ENCODE measurements around the gene MINDY4B. TPM values are rescaled to one million over a fixed set of nuclear protein-coding genes. Genes with fewer than 3 reads are reported as not detected.

The MINDY4B gene
- total and polyA plus RNA-seq, 2 of the 4 experiments (the other 2 are of a cell fraction), result not detected

DNA sequence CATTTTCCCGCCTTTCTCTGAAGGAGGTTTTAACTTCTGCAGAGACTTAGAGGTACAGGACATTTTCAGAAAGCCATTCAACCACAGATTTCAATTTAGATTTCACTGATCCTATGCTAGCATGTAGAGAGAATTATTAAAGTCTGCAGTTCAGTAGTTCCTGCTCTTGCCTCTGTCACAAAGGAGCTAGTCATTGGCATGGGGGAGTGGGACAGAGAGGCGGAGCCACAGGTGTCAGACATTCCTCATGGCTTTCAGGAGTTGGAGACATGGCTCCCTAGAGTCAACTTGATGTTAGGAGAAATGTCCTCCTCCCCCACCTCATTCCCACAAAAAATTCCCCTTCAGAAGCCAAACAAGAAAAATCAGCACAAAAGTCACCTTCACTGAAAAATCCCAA, 76.2 kb downstream of the MINDY4B start:
- ATAC-seq (ENCODE audit: low read depth) (no peak), DNase-seq (no peak)
- Histone ChIP-seq H3K36me3 (ENCODE audit: control insufficient read depth, insufficient read depth, low read length) (no peaks in the 10 kb centered on the region), H2AK9ac (replicated peaks; ENCODE audit: low read depth, low read length, poor library complexity) (no peak overlapping the region), H3K56ac (ENCODE audit: extremely low read depth, insufficient read depth, low read length) (no peak overlapping the region), H4K91ac (ENCODE audit: insufficient read depth, low read depth, low read length) (no peak overlapping the region), H3K4me1 (ENCODE audit: control insufficient read depth, insufficient read depth, low read length) (no peaks in the 10 kb centered on the region), H3K4ac (ENCODE audit: low read depth, low read length) (no peak overlapping the region), H3K27ac (ENCODE audit: insufficient read depth, low read length) (no peak overlapping the region), H3K18ac (ENCODE audit: low read depth, low read length) (no peak overlapping the region), H3K9ac (ENCODE audit: low read depth, low read length) (no peak overlapping the region), H2AFZ (replicated peaks; ENCODE audit: low read length, poor library complexity) (no peak overlapping the region), H2AK5ac (ENCODE audit: low read depth, low read length) (no peak overlapping the region), H3K9me1 (ENCODE audit: insufficient read depth, low read length) (no peaks in the 10 kb centered on the region), H4K5ac (ENCODE audit: low read depth, low read length) (no peak overlapping the region), H2BK5ac (ENCODE audit: low read depth, low read length, poor library complexity, severe bottlenecking) (no peak overlapping the region), H2BK120ac (ENCODE audit: low read depth, low read length) (no peak overlapping the region), H3K27me3 (ENCODE audit: control insufficient read depth, insufficient read depth, low read length) (peaks cover 18% of the 10 kb centered on the region), H2BK15ac (ENCODE audit: low read depth, low read length) (no peak overlapping the region), H3K9me3 (ENCODE audit: control insufficient read depth, insufficient read depth, low read length) (no peaks in the 10 kb centered on the region), H3K4me3 (ENCODE audit: insufficient read depth, low read depth, low read length) (no peak overlapping the region), H3K23ac (ENCODE audit: low read depth, low read length) (no peak overlapping the region), H4K20me1 (ENCODE audit: insufficient read depth, low read length) (no peaks in the 10 kb centered on the region), H3K79me1 (ENCODE audit: low read depth in 1 of 2, low read length in 2 of 2) (no peaks in the 10 kb centered on the region), H4K8ac (ENCODE audit: low read depth in 2 of 2, low read length in 2 of 2) (no peak overlapping the region), H3K4me2 (ENCODE audit: low read depth, low read length) (no peak overlapping the region), H3K14ac (replicated peaks; ENCODE audit: low read depth, low read length) (no peak overlapping the region), H2BK20ac (ENCODE audit: low read depth, low read length) (no peak overlapping the region)
- dilution Hi-C loops (cut with HindIII; ENCODE audit: low sequenced_read_pairs, unreplicated experiment) (no loop called here), in situ Hi-C loops (cut with MboI; ENCODE audit: low sequenced_read_pairs) (no loop called here), intact Hi-C loops (cut with micrococcal nuclease) (no loop called here)
- no CpG with 5 or more reads among the region's 2 CpGs for WGBS, 2 experiments (ENCODE audit: extremely low coverage in 2 of 2, insufficient read length in 1 of 2)
- TF ChIP-seq FOS (IDR thresholded peaks at IDR 0.05; ENCODE audit: low read depth, low read length), result no peak
- no peak for TF ChIP-seq MAZ (IDR thresholded peaks at IDR 0.05; ENCODE audit: borderline replicate concordance, low read depth, low read length)
- no peak for TF ChIP-seq RCOR1 (IDR thresholded peaks at IDR 0.05; ENCODE audit: insufficient replicate concordance, low read length)
- no peak for TF ChIP-seq NFE2L2 (IDR thresholded peaks at IDR 0.05; ENCODE audit: low read depth, low read length)
- TF ChIP-seq RAD21 (IDR thresholded peaks at IDR 0.05; ENCODE audit: low read length), result no peak
- no peak for TF ChIP-seq POLR2A (IDR thresholded peaks at IDR 0.05; ENCODE audit: low read depth, low read length)
- TF ChIP-seq, protein P1, sequence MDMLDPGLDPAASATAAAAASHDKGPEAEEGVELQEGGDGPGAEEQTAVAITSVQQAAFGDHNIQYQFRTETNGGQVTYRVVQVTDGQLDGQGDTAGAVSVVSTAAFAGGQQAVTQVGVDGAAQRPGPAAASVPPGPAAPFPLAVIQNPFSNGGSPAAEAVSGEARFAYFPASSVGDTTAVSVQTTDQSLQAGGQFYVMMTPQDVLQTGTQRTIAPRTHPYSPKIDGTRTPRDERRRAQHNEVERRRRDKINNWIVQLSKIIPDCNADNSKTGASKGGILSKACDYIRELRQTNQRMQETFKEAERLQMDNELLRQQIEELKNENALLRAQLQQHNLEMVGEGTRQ (IDR thresholded peaks at IDR 0.05; ENCODE audit: low read depth, low read length), result no peak
- no peak for TF ChIP-seq BHLHE40 (IDR thresholded peaks at IDR 0.05; ENCODE audit: low read depth, low read length)
- no peak for TF ChIP-seq SMC3 (IDR thresholded peaks at IDR 0.05; ENCODE audit: low read depth, low read length)
- no peak for TF ChIP-seq MXI1 (IDR thresholded peaks at IDR 0.05; ENCODE audit: borderline replicate concordance, low read depth, low read length)
- no peak for TF ChIP-seq CHD1 (IDR thresholded peaks at IDR 0.05; ENCODE audit: low read depth, low read length)
- TF ChIP-seq CEBPB (IDR thresholded peaks at IDR 0.05; ENCODE audit: low read depth, low read length), result no peak
- TF ChIP-seq, protein P2, sequence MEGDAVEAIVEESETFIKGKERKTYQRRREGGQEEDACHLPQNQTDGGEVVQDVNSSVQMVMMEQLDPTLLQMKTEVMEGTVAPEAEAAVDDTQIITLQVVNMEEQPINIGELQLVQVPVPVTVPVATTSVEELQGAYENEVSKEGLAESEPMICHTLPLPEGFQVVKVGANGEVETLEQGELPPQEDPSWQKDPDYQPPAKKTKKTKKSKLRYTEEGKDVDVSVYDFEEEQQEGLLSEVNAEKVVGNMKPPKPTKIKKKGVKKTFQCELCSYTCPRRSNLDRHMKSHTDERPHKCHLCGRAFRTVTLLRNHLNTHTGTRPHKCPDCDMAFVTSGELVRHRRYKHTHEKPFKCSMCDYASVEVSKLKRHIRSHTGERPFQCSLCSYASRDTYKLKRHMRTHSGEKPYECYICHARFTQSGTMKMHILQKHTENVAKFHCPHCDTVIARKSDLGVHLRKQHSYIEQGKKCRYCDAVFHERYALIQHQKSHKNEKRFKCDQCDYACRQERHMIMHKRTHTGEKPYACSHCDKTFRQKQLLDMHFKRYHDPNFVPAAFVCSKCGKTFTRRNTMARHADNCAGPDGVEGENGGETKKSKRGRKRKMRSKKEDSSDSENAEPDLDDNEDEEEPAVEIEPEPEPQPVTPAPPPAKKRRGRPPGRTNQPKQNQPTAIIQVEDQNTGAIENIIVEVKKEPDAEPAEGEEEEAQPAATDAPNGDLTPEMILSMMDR (conservative IDR thresholded peaks at IDR 0.05; ENCODE audit: low read depth, low read length), result no peak
- no peak for TF ChIP-seq MAFK (IDR thresholded peaks at IDR 0.05; ENCODE audit: low read depth, low read length)
- TF ChIP-seq RFX5 (IDR thresholded peaks at IDR 0.05; ENCODE audit: low read depth, low read length), result no peak
- ChIA-PET CTCF (no interaction called here), POLR2A (ENCODE audit: unreplicated experiment) (no interaction called here)
- BruUV-seq (replicated peaks), result no TSS peak
